Prostate gland (tissue), 2 donors: ENCODE measurements around the gene SLC22A12. TPM values are rescaled to one million over a fixed set of nuclear protein-coding genes. Genes with fewer than 3 reads are reported as not detected.

ENCODE experiments used
- DNase-seq: peaks from one replicate; pipeline ENCODE4 v3.0.0-alpha.2; 2019; ENCODE audit warnings: low spot score
- H3K27ac ChIP-seq, 2 donors: fragments of 200-600 bp; sonication (generic); 2 replicates each; pipeline ENCODE4 v1.5.1; 2017 to 2019
- H3K27me3 ChIP-seq: fragments of 200-600 bp; sonication (generic); replicated peaks from 2 replicates; pipeline ENCODE4 v1.5.1; 2019; ENCODE audit not compliant: insufficient read depth
- H3K36me3 ChIP-seq, 2 donors: fragments of 200-600 bp; sonication (generic); 1 replicate in 1 of 2; 2 replicates in 1 of 2; pipeline versions ENCODE4 v1.5.1 to v1.8.1; 2017 to 2019
- H3K4me1 ChIP-seq: fragments of 200-600 bp; sonication (generic); replicated peaks from 2 replicates; pipeline ENCODE4 v1.5.1; 2019
- H3K4me3 ChIP-seq, 2 donors: fragments of 200-600 bp; sonication (generic); 2 replicates each; pipeline ENCODE4 v1.5.1; 2017 to 2019
- H3K9me3 ChIP-seq: fragments of 200-600 bp; sonication (generic); 2 replicates; pipeline ENCODE4 v1.5.1; 2017
- POLR2A ChIP-seq: fragments of 450-650 bp; IDR thresholded peaks from one replicate; pipeline ENCODE4 v1.6.1; 2016; ENCODE audit warnings: antibody characterized with exemption, mild to moderate bottlenecking
- POLR2AphosphoS5 ChIP-seq: sonication (generic); formaldehyde crosslinking; IDR thresholded peaks from one replicate; pipeline ENCODE4 v1.6.1; 2017; ENCODE audit warnings: antibody characterized with exemption
- WGBS: methylation state at CpG from one replicate; pipeline ENCODE4 v1.1.5; 2018; 5-methylcytosine and 5-hydroxymethylcytosine counted together
- intact Hi-C: fragments of 100-400 bp; cut with DNase I; formaldehyde crosslinking; loops from one replicate; pipeline ENCODE4 v1.14.2; 2022
- total RNA-seq, 2 donors: library from RNA; depleted of rRNA; stranded (reverse); fragments of >200 nt; gene quantifications; one replicate each; pipeline ENCODE4 v1.1.0, GENCODE V29; 2016
- TF ChIP-seq, protein P1 (sequence below), 4 experiments: fragments of 200-600 bp in 2 of 4; fragments of 450-650 bp in 2 of 4; sonication (generic) in 2 of 4; IDR thresholded peaks; 1 replicate in 3 of 4; 2 replicates in 1 of 4; pipeline ENCODE4 v1.5.1; 2016 to 2019; ENCODE audit warnings: antibody characterized with exemption in 4 of 4, mild to moderate bottlenecking in 2 of 4, moderate library complexity in 2 of 4

SLC22A12 gene
- total RNA-seq, 2 donors from 2014 or later, result not detected

DNA sequence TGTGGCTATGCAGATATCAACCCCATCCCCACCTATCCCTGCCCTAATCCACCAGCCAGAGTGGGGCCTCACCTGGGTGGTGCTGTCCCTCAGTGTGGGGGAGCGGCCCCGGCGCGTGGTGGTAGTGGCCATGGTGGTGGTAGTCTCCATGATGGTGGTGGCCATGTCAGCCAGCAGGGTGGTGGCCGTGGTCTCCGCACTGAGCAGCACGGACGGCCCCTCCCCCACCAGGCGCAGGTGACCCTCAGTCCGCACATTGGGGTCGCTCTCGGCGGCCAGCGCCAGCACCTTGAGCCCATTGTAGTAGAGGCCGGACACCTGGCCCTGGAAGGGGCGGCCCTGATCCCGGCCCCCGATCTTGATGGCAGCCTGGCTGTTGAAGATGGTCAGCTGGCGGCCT lies 31.7 kb downstream of the SLC22A12 start:
- TF ChIP-seq, protein P1, sequence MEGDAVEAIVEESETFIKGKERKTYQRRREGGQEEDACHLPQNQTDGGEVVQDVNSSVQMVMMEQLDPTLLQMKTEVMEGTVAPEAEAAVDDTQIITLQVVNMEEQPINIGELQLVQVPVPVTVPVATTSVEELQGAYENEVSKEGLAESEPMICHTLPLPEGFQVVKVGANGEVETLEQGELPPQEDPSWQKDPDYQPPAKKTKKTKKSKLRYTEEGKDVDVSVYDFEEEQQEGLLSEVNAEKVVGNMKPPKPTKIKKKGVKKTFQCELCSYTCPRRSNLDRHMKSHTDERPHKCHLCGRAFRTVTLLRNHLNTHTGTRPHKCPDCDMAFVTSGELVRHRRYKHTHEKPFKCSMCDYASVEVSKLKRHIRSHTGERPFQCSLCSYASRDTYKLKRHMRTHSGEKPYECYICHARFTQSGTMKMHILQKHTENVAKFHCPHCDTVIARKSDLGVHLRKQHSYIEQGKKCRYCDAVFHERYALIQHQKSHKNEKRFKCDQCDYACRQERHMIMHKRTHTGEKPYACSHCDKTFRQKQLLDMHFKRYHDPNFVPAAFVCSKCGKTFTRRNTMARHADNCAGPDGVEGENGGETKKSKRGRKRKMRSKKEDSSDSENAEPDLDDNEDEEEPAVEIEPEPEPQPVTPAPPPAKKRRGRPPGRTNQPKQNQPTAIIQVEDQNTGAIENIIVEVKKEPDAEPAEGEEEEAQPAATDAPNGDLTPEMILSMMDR (IDR thresholded peaks at IDR 0.05), result no peak
- TF ChIP-seq POLR2A (no peak), POLR2AphosphoS5 (no peak)
- Histone ChIP-seq H3K4me3 (no peak overlapping the region), H3K9me3 (no peaks in the 10 kb centered on the region), H3K4me1 (no peaks in the 10 kb centered on the region), H3K27ac (no peak overlapping the region), H3K27me3 (no peaks in the 10 kb centered on the region), H3K36me3 (no peaks in the 10 kb centered on the region)
- intact Hi-C loops, result no loop called here
- 94% methylated on average over 19 of the region's 19 CpGs for WGBS
- DNase-seq, result no peak

DNA sequence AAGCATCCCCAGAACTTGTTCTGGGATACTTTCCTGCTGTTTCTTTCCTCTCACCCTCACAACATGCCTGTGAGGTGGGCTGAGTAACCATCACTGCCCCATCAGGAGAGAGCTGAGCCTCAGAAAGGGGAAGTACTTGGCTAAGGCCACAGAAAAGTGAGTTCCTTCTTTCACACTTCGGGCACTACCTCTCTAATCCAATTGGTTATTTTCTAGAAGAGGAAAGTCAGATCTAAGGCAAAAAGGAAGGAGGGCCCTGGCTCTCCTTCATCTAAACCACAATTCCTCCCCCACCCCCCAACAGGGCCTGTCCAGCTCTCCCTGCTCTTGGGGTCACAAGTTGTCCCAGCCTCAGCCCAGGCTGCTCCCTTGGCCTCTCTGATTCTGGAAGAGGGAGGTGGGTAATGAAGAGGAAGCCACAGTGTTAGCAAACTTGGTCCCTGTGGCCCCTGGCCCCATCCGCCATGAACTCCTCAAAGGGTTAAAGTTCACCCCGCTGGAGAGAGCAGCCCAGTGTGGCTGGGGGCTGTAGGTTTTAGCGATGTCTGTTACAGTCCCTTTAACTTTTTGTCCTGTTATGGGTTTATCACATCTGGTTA lies 34.0 kb downstream of the SLC22A12 start:
- Histone ChIP-seq H3K27ac (no peak overlapping the region), H3K9me3 (no peaks in the 10 kb centered on the region), H3K36me3 (no peaks in the 10 kb centered on the region), H3K4me1 (no peaks in the 10 kb centered on the region), H3K4me3 (no peak overlapping the region), H3K27me3 (no peaks in the 10 kb centered on the region)
- TF ChIP-seq, protein P1 (IDR thresholded peaks at IDR 0.05), result no peak
- TF ChIP-seq POLR2AphosphoS5 (no peak), POLR2A (no peak)
- 88% methylated on average over 4 of the region's 4 CpGs for WGBS
- no peak for DNase-seq
- intact Hi-C loops, result no loop called here

DNA sequence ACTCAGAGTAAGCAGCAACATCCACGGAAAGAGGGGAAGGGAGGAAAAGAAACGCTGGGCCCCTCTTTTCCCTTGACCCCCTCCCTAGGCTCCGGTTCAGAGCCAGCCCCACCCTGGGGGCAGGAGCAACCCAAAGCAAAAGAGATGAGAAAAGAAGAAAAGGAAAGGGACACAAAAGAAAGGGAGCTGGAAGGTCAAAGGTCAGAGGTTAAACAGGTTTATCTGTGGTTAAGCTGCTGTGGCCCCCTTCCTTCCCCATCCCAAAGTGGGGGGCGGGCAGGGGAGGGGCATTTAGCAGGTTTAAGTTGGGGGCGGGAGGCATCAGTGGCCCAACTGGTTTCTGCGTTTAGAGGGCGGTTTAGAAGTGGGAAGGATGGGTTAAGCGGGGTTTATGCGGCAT lies 35.6 kb downstream of the SLC22A12 start:
- intact Hi-C loops, result no loop called here
- 87% methylated on average over 9 of the region's 9 CpGs for WGBS
- H3K27ac ChIP-seq, result no peak overlapping the region
- H3K9me3 ChIP-seq, result no peaks in the 10 kb centered on the region
- no peaks in the 10 kb centered on the region for H3K4me1 ChIP-seq
- H3K27me3 ChIP-seq, result peaks cover 2% of the 10 kb centered on the region
- DNase-seq, result no peak
- H3K4me3 ChIP-seq, result no peak overlapping the region
- H3K36me3 ChIP-seq, result no peaks in the 10 kb centered on the region
- no peak for TF ChIP-seq POLR2A
- TF ChIP-seq, protein P1 (IDR thresholded peaks at IDR 0.05), result no peak
- TF ChIP-seq POLR2AphosphoS5, result no peak

DNA sequence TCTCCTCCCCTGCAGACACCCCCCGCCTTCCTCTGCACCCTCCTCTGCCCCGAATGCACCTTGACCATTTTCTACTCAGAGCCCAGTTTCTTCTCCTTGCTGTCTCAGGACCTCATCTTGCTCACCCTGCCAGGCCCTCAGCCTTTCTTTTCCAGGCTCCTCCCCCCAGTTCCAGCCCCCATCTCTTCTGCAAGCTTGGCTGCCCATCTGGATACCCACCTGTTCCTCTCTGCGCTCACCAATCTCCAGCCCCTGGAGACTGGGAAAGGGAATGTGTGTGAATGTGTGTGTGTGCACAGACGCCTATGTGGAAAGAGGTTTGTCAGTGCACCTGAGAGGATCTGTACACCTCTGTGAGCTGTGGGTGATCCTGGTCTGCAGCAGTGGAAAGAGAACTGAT lies 36.4 kb downstream of the SLC22A12 start:
- H3K27ac ChIP-seq, result no peak overlapping the region
- no peak for DNase-seq

GRCh38 chr11:64628596-64628995 lies 37.6 kb downstream of the SLC22A12 start:
- intact Hi-C loops, result no loop called here
- no peaks in the 10 kb centered on the region for H3K9me3 ChIP-seq
- peaks cover 2% of the 10 kb centered on the region for H3K27me3 ChIP-seq
- no peaks in the 10 kb centered on the region for H3K36me3 ChIP-seq
- WGBS, result 93% methylated on average over 2 of the region's 2 CpGs
- H3K27ac ChIP-seq, result no peak overlapping the region
- DNase-seq, result no peak
- H3K4me1 ChIP-seq, result no peaks in the 10 kb centered on the region
- TF ChIP-seq POLR2A (no peak), POLR2AphosphoS5 (no peak)
- TF ChIP-seq, protein P1 (IDR thresholded peaks at IDR 0.05), result no peak
- no peak overlapping the region for H3K4me3 ChIP-seq

More for the DNA sequence above, 36.4 kb downstream of the SLC22A12 start:
- peaks cover 2% of the 10 kb centered on the region for H3K27me3 ChIP-seq
- WGBS, result 93% methylated on average over 4 of the region's 4 CpGs
- H3K9me3 ChIP-seq, result no peaks in the 10 kb centered on the region
- no peaks in the 10 kb centered on the region for H3K4me1 ChIP-seq
- H3K36me3 ChIP-seq, result no peaks in the 10 kb centered on the region
- TF ChIP-seq POLR2A (no peak), POLR2AphosphoS5 (no peak)
- TF ChIP-seq, protein P1 (IDR thresholded peaks at IDR 0.05), result no peak
- intact Hi-C loops, result no loop called here
- H3K4me3 ChIP-seq, result no peak overlapping the region
